K562 (cell line): ENCODE measurements around the gene MAP2K3. TPM values are rescaled to one million over a fixed set of nuclear protein-coding genes. Genes with fewer than 3 reads are reported as not detected.

Experiments used
- COPS2 ChIP-seq: fragments of 450-650 bp; conservative IDR thresholded peaks from 2 replicates; pipeline ENCODE4 v1.6.1; 2016; ENCODE audit warnings: mild to moderate bottlenecking, moderate library complexity
- CREM ChIP-seq: IDR thresholded peaks from 2 replicates; pipeline ENCODE4 v1.6.1; 2014; ENCODE audit warnings: antibody characterized with exemption, low read depth
- DPF2 ChIP-seq: fragments of 450-650 bp; IDR thresholded peaks from 2 replicates; pipeline ENCODE4 v1.6.1; 2016
- EGR1 ChIP-seq: fragments of 450-650 bp; conservative IDR thresholded peaks from 2 replicates; pipeline ENCODE4 v1.6.1; 2017; ENCODE audit warnings: mild to moderate bottlenecking
- EP400 ChIP-seq: fragments of 450-650 bp; IDR thresholded peaks from 2 replicates; pipeline ENCODE4 v1.6.1; 2017; ENCODE audit warnings: antibody characterized with exemption, mild to moderate bottlenecking, moderate library complexity
- HDAC3 ChIP-seq: fragments of 450-650 bp; IDR thresholded peaks from 2 replicates; pipeline ENCODE4 v1.6.1; 2018; ENCODE audit warnings: borderline replicate concordance, mild to moderate bottlenecking, moderate library complexity; ENCODE audit not compliant: partially characterized antibody
- MBD2 ChIP-seq: sonication (generic); IDR thresholded peaks from 2 replicates; pipeline ENCODE4 v1.6.1; 2016; ENCODE audit warnings: low read depth, borderline replicate concordance
- MECOM ChIP-seq: fragments of 250-450 bp; sonication (Bioruptor Pico); IDR thresholded peaks from 2 replicates; pipeline ENCODE4 v1.8.0; 2022; ENCODE audit warnings: inconsistent platforms
- PHTF2 ChIP-seq: fragments of 250-450 bp; sonication (Bioruptor Pico); IDR thresholded peaks from 2 replicates; pipeline ENCODE4 v1.5.0; 2021; ENCODE audit warnings: mild to moderate bottlenecking
- POU5F1 ChIP-seq: fragments of 150-350 bp; IDR thresholded peaks from 2 replicates; pipeline ENCODE4 v1.6.1; 2014; ENCODE audit warnings: borderline replicate concordance, low read length, low read depth, mild to moderate bottlenecking; ENCODE audit not compliant: partially characterized antibody
- RCOR1 ChIP-seq, 2 experiments: IDR thresholded peaks; 2 replicates each; pipeline ENCODE4 v1.6.1; 2012; ENCODE audit warnings: low read depth in 2 of 2, low read length in 2 of 2, borderline replicate concordance in 1 of 2, improper control_type of control experiment in 1 of 2
- RUNX1 ChIP-seq: sonication (generic); IDR thresholded peaks from 2 replicates; pipeline ENCODE4 v1.6.1; 2016; ENCODE audit warnings: antibody characterized with exemption, low read depth
- SOX6 ChIP-seq: fragments of 450-650 bp; IDR thresholded peaks from 2 replicates; pipeline ENCODE4 v1.6.1; 2014; ENCODE audit warnings: mild to moderate bottlenecking
- TRIM24 ChIP-seq, 2 experiments: fragments of 450-650 bp; IDR thresholded peaks; 2 replicates each; pipeline ENCODE4 v1.6.1; 2016
- ZBTB17 ChIP-seq: fragments of 450-650 bp; formaldehyde crosslinking; IDR thresholded peaks from 2 replicates; pipeline ENCODE4 v1.4.0; 2020; ENCODE audit warnings: mild to moderate bottlenecking
- ZNF133 ChIP-seq: fragments of 250-450 bp; sonication (Bioruptor Pico); IDR thresholded peaks from 2 replicates; pipeline ENCODE4 v1.4.0; 2020; ENCODE audit warnings: mild to moderate bottlenecking
- polyA plus RNA-seq, 8 experiments: library from polyadenylated mRNA; depleted of rRNA in 4 of 8; stranded (reverse) in 5 of 8; unstranded in 3 of 8; fragments of >200 nt; fragmentation: Nextera tagmentation in 2 of 8; fragmentation: Illumina TruSeq in 1 of 8; extraction: Ambion mirVana in 2 of 8; extraction: Trizol in 1 of 8; gene quantifications; 2 replicates each; pipeline versions ENCODE4 v1.2.1 to v1.2.3, GENCODE V29; 2011 to 2014; ENCODE audit warnings: inconsistent platforms in 1 of 8, missing spikeins in 1 of 8
- total RNA-seq, 7 experiments: library from RNA; depleted of rRNA in 6 of 7; stranded (reverse); fragments of >200 nt in 6 of 7; fragmentation: Illumina TruSeq in 2 of 7; extraction: Trizol in 2 of 7; gene quantifications; 2 replicates each; pipeline versions ENCODE4 v1.2.1 to v1.2.3, GENCODE V29; 2011 to 2021; ENCODE audit warnings: low replicate concordance in 1 of 7
- TF ChIP-seq, protein P1 (sequence below): fragments of 450-650 bp; IDR thresholded peaks from 2 replicates; pipeline ENCODE4 v1.6.1; 2016; ENCODE audit warnings: mild to moderate bottlenecking
- TF ChIP-seq, protein P2 (sequence below): IDR thresholded peaks from 3 replicates; pipeline ENCODE4 v1.6.1; 2011; ENCODE audit warnings: borderline replicate concordance, mild to moderate bottlenecking, moderate library complexity; ENCODE audit not compliant: insufficient read length; ENCODE audit errors: extremely low read depth
- TF ChIP-seq, protein P3 (sequence below): fragments of 250-450 bp; sonication (Bioruptor Pico); IDR thresholded peaks from 2 replicates; pipeline ENCODE4 v1.9.0; 2021; ENCODE audit warnings: mild to moderate bottlenecking, inconsistent platforms
- TF ChIP-seq, protein P4 (sequence below): fragments of 450-650 bp; IDR thresholded peaks from 2 replicates; pipeline ENCODE4 v1.6.1; 2016

The MAP2K3 gene
- total and polyA plus RNA-seq, 9 of the 15 experiments (the other 6 are each of a cell fraction or from before 2014, with no cell fraction given), result 0.18 to 14.8 (median 3.5) TPM

DNA sequence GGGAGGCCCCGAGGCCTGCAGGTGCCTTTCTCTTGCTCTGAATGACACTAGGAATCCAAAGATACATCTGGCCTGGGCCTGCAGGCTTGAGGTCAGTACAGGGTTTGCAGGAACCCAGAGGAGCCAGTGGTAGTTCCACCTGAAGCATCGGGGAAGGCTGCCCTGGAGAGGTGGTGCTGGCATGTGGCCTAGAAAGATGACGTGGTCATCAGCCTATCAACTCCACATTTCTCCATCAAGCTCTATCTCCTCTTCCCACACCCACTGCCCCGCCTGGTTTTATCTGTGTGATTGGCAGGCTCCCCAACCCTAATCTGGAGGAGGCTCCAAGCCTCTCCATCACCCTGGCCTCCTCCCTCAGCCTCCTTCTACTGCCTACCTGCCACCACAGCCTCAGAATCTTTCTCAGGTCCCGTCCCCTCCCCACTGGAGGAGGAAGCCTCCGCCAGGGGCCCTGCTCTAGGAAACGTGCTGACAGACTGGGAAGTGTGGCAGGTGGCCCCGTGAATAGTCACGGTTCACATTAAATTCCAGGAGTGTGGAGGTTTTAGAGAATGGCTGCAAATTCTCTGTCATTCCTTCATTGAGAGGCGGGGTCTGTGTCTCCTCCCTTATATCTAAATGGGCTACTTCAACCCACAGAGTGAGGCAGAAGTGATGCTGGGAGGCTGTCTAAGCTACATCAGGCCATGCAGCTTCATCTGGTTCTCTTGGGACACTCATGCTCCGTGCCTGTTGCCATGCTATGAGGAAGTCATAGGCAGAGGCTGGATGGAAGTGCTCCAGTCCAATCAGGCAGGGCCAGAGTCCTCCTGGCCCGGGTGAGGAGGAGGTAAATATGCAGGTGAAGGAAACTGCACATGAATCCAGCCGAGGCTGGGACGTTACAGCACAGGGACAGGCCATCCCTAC lies 11.4 kb upstream of the MAP2K3 start (continued):
- TF ChIP-seq, protein P1, sequence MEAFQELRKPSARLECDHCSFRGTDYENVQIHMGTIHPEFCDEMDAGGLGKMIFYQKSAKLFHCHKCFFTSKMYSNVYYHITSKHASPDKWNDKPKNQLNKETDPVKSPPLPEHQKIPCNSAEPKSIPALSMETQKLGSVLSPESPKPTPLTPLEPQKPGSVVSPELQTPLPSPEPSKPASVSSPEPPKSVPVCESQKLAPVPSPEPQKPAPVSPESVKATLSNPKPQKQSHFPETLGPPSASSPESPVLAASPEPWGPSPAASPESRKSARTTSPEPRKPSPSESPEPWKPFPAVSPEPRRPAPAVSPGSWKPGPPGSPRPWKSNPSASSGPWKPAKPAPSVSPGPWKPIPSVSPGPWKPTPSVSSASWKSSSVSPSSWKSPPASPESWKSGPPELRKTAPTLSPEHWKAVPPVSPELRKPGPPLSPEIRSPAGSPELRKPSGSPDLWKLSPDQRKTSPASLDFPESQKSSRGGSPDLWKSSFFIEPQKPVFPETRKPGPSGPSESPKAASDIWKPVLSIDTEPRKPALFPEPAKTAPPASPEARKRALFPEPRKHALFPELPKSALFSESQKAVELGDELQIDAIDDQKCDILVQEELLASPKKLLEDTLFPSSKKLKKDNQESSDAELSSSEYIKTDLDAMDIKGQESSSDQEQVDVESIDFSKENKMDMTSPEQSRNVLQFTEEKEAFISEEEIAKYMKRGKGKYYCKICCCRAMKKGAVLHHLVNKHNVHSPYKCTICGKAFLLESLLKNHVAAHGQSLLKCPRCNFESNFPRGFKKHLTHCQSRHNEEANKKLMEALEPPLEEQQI, result peak; percentile 85
- TF ChIP-seq ZBTB17 (CRISPR knock-in tag), result no peak
- no peak for TF ChIP-seq POU5F1
- no peak for TF ChIP-seq PHTF2 (CRISPR knock-in tag)
- TF ChIP-seq, protein P2, sequence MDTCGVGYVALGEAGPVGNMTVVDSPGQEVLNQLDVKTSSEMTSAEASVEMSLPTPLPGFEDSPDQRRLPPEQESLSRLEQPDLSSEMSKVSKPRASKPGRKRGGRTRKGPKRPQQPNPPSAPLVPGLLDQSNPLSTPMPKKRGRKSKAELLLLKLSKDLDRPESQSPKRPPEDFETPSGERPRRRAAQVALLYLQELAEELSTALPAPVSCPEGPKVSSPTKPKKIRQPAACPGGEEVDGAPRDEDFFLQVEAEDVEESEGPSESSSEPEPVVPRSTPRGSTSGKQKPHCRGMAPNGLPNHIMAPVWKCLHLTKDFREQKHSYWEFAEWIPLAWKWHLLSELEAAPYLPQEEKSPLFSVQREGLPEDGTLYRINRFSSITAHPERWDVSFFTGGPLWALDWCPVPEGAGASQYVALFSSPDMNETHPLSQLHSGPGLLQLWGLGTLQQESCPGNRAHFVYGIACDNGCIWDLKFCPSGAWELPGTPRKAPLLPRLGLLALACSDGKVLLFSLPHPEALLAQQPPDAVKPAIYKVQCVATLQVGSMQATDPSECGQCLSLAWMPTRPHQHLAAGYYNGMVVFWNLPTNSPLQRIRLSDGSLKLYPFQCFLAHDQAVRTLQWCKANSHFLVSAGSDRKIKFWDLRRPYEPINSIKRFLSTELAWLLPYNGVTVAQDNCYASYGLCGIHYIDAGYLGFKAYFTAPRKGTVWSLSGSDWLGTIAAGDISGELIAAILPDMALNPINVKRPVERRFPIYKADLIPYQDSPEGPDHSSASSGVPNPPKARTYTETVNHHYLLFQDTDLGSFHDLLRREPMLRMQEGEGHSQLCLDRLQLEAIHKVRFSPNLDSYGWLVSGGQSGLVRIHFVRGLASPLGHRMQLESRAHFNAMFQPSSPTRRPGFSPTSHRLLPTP, result no peak
- peak; percentile 86 for TF ChIP-seq CREM
- peak; percentile 56 to 75; a peak in 3 of 4 replicates for TF ChIP-seq TRIM24 (IDR thresholded peaks at IDR 0.05)
- TF ChIP-seq HDAC3, result no peak
- TF ChIP-seq RCOR1 (IDR thresholded peaks at IDR 0.05; ENCODE audit: borderline replicate concordance in 1 of 2, low read depth in 2 of 2, low read length in 2 of 2), result peak; percentile 54 to 92; a peak in 3 of 4 replicates
- TF ChIP-seq DPF2, result peak; percentile 89
- TF ChIP-seq EP400, result peak; percentile 46; the same call in 1 of the 2 replicates
- TF ChIP-seq, protein P3, sequence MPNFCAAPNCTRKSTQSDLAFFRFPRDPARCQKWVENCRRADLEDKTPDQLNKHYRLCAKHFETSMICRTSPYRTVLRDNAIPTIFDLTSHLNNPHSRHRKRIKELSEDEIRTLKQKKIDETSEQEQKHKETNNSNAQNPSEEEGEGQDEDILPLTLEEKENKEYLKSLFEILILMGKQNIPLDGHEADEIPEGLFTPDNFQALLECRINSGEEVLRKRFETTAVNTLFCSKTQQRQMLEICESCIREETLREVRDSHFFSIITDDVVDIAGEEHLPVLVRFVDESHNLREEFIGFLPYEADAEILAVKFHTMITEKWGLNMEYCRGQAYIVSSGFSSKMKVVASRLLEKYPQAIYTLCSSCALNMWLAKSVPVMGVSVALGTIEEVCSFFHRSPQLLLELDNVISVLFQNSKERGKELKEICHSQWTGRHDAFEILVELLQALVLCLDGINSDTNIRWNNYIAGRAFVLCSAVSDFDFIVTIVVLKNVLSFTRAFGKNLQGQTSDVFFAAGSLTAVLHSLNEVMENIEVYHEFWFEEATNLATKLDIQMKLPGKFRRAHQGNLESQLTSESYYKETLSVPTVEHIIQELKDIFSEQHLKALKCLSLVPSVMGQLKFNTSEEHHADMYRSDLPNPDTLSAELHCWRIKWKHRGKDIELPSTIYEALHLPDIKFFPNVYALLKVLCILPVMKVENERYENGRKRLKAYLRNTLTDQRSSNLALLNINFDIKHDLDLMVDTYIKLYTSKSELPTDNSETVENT (CRISPR knock-in tag), result no peak
- TF ChIP-seq MBD2, result peak; percentile 22; the same call in 1 of the 2 replicates
- no peak for TF ChIP-seq ZNF133 (CRISPR knock-in tag)
- peak; percentile 53; the same call in 1 of the 2 replicates for TF ChIP-seq MECOM
- peak; percentile 57; the same call in 1 of the 2 replicates for TF ChIP-seq SOX6
- 0 out of 2 replicates have a peak, but pooled peaks have one; percentile 34 for TF ChIP-seq EGR1
- TF ChIP-seq, protein P4, sequence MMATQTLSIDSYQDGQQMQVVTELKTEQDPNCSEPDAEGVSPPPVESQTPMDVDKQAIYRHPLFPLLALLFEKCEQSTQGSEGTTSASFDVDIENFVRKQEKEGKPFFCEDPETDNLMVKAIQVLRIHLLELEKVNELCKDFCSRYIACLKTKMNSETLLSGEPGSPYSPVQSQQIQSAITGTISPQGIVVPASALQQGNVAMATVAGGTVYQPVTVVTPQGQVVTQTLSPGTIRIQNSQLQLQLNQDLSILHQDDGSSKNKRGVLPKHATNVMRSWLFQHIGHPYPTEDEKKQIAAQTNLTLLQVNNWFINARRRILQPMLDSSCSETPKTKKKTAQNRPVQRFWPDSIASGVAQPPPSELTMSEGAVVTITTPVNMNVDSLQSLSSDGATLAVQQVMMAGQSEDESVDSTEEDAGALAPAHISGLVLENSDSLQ, result peak; percentile 98
- TF ChIP-seq COPS2, result no peak
- no peak for TF ChIP-seq RUNX1
